GM11168 (cell line): Measurements from ENCODE around the gene DLGAP5.

ENCODE experiments used
- in situ Hi-C: fragments of 300-500 bp; cut with MboI; formaldehyde crosslinking; loops from one replicate; pipeline ENCODE4 v1.12.0; 2022; ENCODE audit warnings: low sequenced_read_pairs; ENCODE audit not compliant: unreplicated experiment

Gene DLGAP5

GRCh38 chr14:55117803-55118441 lies 73.5 kb downstream of the DLGAP5 start:
- in situ Hi-C loops, result no loop called here

GRCh38 chr14:55116246-55117030 lies 74.9 kb downstream of the DLGAP5 start:
- in situ Hi-C loops, result no loop called here

GRCh38 chr14:55115861-55116245 lies 75.5 kb downstream of the DLGAP5 start:
- in situ Hi-C loops, result no loop called here

GRCh38 chr14:55115460-55115859 lies 75.9 kb downstream of the DLGAP5 start:
- in situ Hi-C loops, result no loop called here

DNA sequence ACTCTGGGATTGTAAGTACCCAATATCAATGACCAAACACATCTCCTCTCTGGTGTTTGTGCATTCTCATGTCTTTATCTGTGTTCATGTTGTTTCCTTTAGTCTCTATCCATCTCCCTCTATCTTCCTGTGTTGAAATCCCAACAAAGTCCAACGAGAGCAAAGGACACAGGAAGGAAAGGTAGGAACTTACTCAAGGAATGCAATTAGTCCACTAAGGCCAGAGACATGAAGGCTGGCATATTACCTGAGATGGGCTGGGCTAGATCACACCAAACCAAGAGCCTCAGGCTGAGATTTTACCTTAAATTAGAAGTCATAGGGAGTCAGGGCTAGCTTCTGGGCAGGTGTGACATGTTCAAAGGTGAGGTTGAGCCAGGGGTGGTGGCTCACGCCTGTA lies 76.7 kb downstream of the DLGAP5 start:
- in situ Hi-C loops, result no loop called here

- in situ Hi-C loops, result no loop called here
These were observed 80.2 kb downstream of the DLGAP5 start for GRCh38 chr14:55111122-55111708.

DNA sequence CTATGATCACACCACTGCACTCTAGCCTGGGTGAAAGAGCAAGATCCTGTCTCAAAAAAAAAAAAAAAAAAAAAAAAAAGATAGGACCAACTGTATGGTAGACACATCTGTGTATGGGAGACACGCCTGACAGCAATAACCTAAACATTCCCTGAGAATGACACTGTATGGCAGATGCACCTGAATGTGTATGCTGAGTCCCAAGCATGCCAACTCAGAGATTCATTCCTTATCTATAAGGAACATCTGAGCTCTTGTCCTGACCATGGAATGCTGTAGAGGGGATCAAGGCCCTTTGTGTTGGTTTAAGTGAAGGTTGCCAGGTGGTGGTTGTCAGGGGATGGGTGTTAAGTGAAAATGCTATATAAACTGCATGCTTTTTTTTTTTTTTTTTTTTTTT lies 81.5 kb downstream of the DLGAP5 start:
- in situ Hi-C loops, result no loop called here

DNA sequence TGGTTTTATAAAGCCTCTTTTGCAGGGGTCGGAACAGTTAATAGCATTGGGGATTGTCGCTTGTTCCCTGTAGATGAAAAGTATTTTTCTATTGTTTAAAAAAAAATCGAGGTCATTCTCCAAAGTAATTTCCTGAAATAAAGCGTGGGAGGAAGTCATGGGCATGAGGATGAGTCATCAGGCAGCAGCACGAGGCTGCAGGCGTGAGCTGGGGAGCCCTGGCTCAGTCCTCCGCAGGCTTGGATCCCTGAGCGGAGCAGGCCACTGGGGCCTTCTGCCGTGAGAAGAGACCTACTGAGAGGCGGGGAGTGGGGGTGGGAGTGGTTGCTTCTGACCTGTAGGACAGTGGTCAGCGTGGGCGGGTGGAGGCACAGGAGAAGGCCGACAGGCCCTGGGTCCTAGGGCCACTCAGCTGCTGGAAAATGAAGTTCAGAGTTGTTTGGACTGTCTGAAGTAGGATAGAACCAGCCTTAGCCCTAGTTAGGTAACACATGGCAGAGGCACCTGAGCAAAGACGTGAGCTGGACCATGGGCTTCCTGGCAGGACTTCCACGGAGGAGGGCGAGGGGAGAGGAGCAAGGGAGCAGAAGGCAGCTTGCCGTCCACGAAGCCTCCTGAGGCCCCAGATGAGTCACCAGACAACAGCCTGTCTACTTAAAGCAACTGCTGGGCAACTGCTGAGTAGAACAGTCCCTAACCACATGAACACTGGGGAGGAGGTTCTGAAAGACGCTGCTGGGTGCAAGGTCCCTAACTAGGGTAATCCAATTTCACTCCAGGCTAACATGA lies 83.4 kb downstream of the DLGAP5 start:
- in situ Hi-C loops, result no loop called here

- in situ Hi-C loops, result no loop called here
These were observed 85.4 kb downstream of the DLGAP5 start for GRCh38 chr14:55105991-55106390.

- in situ Hi-C loops, result no loop called here
These were observed 87.1 kb downstream of the DLGAP5 start for GRCh38 chr14:55103971-55104954.

GRCh38 chr14:55103005-55103640 lies 88.3 kb downstream of the DLGAP5 start:
- in situ Hi-C loops, result no loop called here

DNA sequence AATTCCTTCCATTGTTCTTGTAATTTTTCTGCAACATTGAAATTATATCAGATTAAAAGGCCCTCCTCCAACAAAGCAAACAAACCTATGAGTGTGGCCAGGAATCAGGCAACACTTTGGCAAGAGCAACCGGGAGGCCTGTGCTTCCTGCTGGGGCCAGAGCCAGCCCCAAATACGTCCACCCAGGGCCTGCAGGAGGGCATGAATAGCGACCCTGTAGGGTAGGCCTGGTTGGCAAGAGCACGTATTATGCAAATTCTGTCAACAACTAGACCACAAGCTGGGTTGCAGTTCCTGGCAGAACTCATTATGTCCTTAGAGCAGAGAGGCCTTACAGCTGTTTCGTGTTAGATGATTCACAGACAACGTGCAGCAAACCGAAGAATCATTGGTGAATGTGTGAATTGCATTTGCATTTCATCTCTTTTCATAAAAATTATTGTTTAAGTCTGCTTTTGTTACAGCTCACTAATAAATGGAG lies 89.2 kb downstream of the DLGAP5 start:
- in situ Hi-C loops, result no loop called here

DNA sequence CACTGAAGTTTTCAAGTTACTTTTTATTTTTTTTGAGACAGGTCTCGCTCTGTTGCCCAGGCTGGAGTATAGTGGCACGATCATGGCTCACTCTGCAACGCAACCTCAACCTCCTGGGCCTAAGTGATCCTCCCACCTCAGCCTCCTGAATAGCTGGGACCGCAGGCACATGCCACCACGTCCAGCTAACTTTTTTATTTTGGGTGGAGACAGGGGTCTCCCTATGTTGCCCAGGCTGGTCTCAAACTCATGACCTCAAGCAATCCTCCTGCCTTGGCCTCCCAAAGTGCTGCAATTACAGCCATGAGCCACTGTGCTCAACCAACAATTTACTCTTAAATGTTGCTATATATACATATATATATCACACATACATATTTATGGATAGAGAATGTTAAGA lies 89.7 kb downstream of the DLGAP5 start:
- in situ Hi-C loops, result no loop called here

DNA sequence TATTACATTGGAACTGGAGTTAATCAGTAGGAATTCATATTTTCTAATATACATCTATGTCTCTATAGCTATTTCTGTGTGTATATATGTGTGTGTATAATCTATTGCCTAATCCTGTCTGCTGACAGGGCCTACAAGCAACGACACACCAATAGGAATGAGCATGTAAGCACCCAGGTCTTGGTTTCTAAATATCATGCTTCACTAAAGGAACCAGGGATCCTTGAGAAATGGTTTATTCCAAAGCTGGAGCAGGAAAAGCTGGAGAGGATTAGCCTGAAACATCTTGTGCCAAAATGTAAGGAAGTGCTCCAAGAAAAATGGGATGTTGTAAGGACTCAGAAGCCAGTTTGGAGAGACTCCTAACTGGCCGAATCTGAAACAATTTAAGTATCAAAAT lies 91.6 kb downstream of the DLGAP5 start:
- in situ Hi-C loops, result no loop called here

- in situ Hi-C loops, result no loop called here
These were observed 92.9 kb downstream of the DLGAP5 start for GRCh38 chr14:55098561-55098898.
